Choroid plexus epithelial cell (primary cell): ENCODE results near the gene MARS1.

ENCODE experiments used
- DNase-seq: peaks from one replicate; pipeline ENCODE4 v3.0.0-alpha.2; 2010; ENCODE audit warnings: low read depth
- H3K4me3 ChIP-seq: 2 replicates; pipeline ENCODE4 v1.5.1; 2011; ENCODE audit warnings: low read depth, mild to moderate bottlenecking, control low read depth, low read length, moderate library complexity
- TF ChIP-seq, protein P1 (sequence below): conservative IDR thresholded peaks from 2 replicates; pipeline ENCODE4 v1.5.1; 2011; ENCODE audit warnings: low read depth, mild to moderate bottlenecking, control low read depth, inconsistent platforms, low read length, moderate library complexity

Gene MARS1

DNA sequence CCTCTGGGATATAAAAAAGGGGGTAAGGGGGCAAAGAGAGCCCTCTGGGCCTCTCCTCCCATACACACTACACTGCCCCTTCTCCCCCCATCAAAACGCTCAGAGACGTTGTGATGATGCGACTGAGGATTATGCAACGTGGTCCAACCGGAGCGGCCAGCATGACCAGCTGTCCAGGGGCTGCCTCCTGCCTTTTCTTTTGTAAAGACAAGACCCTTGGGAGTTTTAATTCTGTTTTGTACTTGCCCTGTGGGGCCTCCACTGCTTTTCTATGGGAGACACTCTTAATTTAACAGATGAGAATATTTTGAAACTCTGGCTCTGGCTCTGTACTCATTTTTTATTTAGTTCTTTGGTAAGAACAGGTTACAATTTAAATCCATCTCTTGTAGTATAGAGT is 42.0 kb downstream of the MARS1 start:
- H3K4me3 ChIP-seq, result no peak overlapping the region
- TF ChIP-seq, protein P1, sequence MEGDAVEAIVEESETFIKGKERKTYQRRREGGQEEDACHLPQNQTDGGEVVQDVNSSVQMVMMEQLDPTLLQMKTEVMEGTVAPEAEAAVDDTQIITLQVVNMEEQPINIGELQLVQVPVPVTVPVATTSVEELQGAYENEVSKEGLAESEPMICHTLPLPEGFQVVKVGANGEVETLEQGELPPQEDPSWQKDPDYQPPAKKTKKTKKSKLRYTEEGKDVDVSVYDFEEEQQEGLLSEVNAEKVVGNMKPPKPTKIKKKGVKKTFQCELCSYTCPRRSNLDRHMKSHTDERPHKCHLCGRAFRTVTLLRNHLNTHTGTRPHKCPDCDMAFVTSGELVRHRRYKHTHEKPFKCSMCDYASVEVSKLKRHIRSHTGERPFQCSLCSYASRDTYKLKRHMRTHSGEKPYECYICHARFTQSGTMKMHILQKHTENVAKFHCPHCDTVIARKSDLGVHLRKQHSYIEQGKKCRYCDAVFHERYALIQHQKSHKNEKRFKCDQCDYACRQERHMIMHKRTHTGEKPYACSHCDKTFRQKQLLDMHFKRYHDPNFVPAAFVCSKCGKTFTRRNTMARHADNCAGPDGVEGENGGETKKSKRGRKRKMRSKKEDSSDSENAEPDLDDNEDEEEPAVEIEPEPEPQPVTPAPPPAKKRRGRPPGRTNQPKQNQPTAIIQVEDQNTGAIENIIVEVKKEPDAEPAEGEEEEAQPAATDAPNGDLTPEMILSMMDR, result no peak
- no peak for DNase-seq

DNA sequence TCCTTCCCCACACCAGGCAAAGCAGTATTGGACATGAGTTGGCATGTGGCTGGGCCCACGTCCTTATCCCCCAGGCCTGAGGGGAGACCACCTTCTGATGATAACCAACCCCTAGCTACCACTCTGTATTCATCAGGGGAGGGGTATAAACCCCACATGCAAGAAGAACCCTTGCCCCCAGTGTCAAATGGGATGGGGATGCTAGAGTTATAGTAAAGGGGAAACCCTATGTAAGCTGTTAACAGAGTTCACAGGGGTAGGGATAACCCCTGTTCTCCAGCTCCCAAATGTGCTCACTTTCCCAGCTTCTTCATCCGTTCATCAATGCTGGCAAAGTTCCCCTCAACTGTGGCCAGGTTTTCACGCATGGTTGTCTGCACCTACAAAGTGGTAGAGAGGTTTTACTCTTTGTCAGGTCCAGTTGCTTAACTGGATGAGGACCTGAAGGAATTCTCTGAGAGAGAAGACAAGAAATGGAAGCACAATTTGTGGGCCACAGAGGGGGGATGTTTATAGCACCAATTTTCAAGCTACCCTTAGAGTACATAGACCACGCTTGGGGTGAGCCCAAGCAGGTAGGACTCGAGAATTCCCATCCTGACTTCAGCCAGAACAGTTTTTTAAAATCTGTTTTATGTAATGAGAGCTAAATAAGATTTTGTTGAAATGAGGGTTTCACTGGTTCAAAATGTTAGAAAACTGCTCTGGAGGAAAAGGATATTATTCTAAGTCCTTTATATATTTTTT is 42.7 kb downstream of the MARS1 start:
- no peak overlapping the region for H3K4me3 ChIP-seq
- no peak for DNase-seq
- TF ChIP-seq, protein P1, result no peak

DNA sequence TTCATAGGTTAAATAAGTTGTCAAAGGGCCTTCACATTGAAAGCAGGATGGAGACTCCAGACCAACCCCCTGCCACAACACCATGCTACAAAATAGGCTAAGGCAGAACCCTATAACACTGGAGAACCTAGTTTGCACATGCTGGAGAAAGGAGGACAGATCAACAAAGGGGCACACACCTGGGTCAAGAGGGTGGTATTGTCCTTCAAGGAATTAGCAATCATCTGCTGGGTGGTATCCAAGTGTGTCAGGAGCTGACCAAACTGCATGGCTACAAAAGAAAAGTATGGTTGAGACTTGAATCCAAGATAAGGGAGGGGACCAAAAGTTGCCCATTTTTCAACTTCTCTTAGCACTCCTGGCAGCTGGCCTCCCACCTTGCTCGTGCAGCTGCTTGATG is 44.0 kb downstream of the MARS1 start:
- no peak overlapping the region for H3K4me3 ChIP-seq
- TF ChIP-seq, protein P1, result no peak
- DNase-seq, result no peak

DNA sequence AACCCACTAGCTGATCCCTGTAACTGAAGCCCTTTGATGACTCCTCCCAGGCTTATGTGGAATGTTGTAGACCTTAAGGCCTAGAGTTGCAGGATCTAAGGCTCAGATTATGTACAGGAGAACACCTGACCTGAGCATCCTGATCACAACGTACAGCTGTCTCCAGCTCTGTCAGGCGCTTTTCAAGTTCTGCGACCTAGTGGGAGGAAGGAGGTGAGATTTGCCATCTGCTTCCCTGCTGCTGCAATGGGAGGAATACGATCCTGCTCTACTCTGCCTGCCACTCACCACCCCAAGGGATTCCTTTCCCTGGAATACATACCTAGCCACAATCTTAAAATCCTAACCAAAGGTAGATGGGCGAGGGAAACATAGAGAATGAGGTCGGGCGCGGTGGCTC is 45.2 kb downstream of the MARS1 start:
- no peak overlapping the region for H3K4me3 ChIP-seq
- TF ChIP-seq, protein P1, result no peak
- DNase-seq, result no peak

DNA sequence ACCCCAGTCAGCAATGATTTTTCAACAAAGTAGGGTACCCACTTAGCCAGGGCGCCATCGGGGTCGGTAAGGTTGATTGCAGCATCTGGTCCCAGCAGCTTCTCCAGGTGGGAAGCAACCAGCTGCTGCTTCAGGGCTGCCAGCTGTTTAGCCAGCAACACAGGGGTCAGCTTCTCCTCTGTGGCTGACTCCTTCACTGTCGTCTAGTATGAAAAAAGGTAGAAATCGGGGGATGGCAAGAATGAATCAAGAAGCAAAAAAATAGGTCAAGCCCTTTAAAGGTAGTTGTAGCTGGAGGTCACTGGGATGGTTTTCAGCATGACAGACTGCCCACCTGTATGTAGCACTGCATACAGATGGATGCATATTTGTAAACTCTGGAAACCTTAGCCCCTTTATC is 46.4 kb downstream of the MARS1 start:
- no peak for DNase-seq
- TF ChIP-seq, protein P1, result no peak
- H3K4me3 ChIP-seq, result no peak overlapping the region

DNA sequence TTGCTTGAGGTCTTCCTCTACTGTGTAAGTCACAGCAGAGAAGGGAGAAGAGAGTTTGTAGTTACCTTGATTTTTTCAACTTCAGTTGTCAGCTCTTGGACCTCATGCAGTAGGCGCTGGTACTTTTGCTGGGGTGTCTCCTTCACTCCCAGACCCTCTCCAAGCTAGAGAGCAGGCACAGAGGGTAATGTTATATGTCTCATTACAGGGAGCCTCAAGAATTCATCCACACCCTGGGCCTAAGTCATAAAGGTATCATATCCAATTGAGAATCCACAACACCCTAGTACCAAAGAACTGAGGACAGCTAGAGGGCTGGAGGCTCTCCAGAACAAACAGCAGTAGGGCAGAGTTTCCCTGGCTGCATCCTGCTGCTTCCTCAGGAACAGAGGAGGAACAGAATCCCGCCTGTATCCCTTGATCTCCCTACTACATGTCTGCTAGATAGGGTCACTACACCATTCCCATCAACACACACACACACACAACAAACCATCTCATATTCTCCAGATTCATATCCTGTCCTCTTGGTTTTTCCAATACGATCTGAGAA is 47.2 kb downstream of the MARS1 start:
- no peak overlapping the region for H3K4me3 ChIP-seq
- no peak for DNase-seq
- TF ChIP-seq, protein P1, result no peak
